Right lobe of liver (tissue), 6 donors: ENCODE measurements around the gene ZNF254. TPM values are rescaled to one million over a fixed set of nuclear protein-coding genes. Genes with fewer than 3 reads are reported as not detected.
A peak's percentile ranks its signal among the peaks of the same experiment; 100 is the strongest.
"Not testable (repeated sequence)": the region's sequence is repeated elsewhere in the genome, so short reads cannot be mapped to it uniquely, and the experiment has no call there.

Experiments used
- ATAC-seq, 4 donors: fragments of 200-7000 bp; cut with Tn5 transposase; one replicate each; pipeline ENCODE4 v1.9.1; 2020; ENCODE audit warnings: mild to moderate bottlenecking in 4 of 4, moderate library complexity in 4 of 4
- DNase-seq, 3 donors: peaks; one replicate each; pipeline ENCODE4 v3.0.0-alpha.2; 2020
- H3K27ac ChIP-seq, 3 donors: fragments of 200-600 bp; one replicate each; pipeline ENCODE4 v1.8.0; 2022
- H3K27me3 ChIP-seq, 2 donors: fragments of 200-600 bp; one replicate each; pipeline ENCODE4 v1.8.0; 2022
- H3K36me3 ChIP-seq, 4 donors: fragments of 200-600 bp; sonication (generic) in 1 of 4; one replicate each; pipeline versions ENCODE4 v1.5.1 to v1.8.0; 2017 to 2022; ENCODE audit warnings: control low read depth in 1 of 4
- H3K4me1 ChIP-seq, 4 donors: fragments of 200-600 bp; sonication (generic) in 1 of 4; one replicate each; pipeline versions ENCODE4 v1.5.1 to v1.8.0; 2017 to 2022; ENCODE audit warnings: control low read depth in 1 of 4
- H3K4me3 ChIP-seq, 3 donors: fragments of 200-600 bp; one replicate each; pipeline ENCODE4 v1.8.0; 2022
- H3K9me3 ChIP-seq, 4 donors: fragments of 200-600 bp; sonication (generic) in 1 of 4; one replicate each; pipeline versions ENCODE4 v1.5.1 to v1.8.0; 2017 to 2022; ENCODE audit warnings: control low read depth in 1 of 4
- POLR2A ChIP-seq: fragments of 450-650 bp; IDR thresholded peaks from one replicate; pipeline ENCODE4 v1.6.1; 2017; ENCODE audit warnings: antibody characterized with exemption, mild to moderate bottlenecking
- WGBS: methylation state at CpG from one replicate; pipeline ENCODE4 v1.1.6; 2018; ENCODE audit warnings: low coverage, low lambda C conversion rate; ENCODE audit not compliant: insufficient coverage; ENCODE audit errors: missing lambda C conversion rate; 5-methylcytosine and 5-hydroxymethylcytosine counted together
- intact Hi-C, 2 donors: fragments of 100-400 bp; cut with DNase I; formaldehyde crosslinking; loops; one replicate each; pipeline versions ENCODE4 v1.11.2 to v1.14.1; 2022
- total RNA-seq, 6 experiments: library from RNA; depleted of rRNA in 2 of 6; stranded (reverse); fragments of >200 nt in 2 of 6; fragmentation: NEBNext Ultra II Directional in 3 of 6; extraction: Animal tissue kit (Norgen Biotek cat#: 25700) in 3 of 6; gene quantifications; one replicate each; pipeline versions ENCODE4 v1.1.0 to v1.2.4, GENCODE V29; 2016 to 2023
- TF ChIP-seq, protein P1 (sequence below), 4 donors: fragments of 200-600 bp in 3 of 4; fragments of 450-650 bp in 1 of 4; IDR thresholded peaks; one replicate each; pipeline versions ENCODE4 v1.5.1 to v1.8.0; 2016 to 2022; ENCODE audit warnings: antibody characterized with exemption in 4 of 4, mild to moderate bottlenecking in 2 of 4
- donor health status: DM: no; HTN: yes; CAD: no.
- donor health status: DM: no; HTN: no; CAD: no.
- donor health status: DM: no; HTN: no; CAD: no.
- donor health status: DM: no; HTN: yes; CAD: no.
- donor health status: DM: no; HTN: yes; CAD: no.

The ZNF254 gene
- total RNA-seq, 6 experiments from 2014 or later = 5.2 to 10.0 (median 8.0) TPM

DNA sequence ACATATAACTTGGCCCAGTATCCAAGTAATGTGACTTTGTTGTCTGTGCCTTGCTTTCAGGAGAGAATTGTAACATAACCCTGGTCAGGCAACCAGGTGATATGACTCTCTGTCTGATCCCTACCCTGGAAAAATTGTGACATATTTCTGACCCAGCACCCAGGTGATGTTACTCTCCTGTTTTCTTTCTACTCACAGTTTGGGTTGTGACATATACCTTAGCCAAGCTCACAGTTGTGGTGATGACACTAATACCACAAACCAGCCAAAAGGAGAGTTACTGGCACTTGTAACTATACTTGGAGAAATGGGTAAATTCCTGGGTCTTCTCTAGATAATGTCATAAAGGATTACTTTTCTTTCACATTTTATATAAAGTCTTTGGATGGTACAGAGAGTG lies 14.3 kb upstream of the ZNF254 start:
- Histone ChIP-seq H3K27me3 (no peaks in the 10 kb centered on the region), H3K27ac (no peak overlapping the region), H3K4me3 (no peak overlapping the region), H3K36me3 (peaks cover 0 to 22% (median 3%) of the 10 kb centered on the region in 4 donors), H3K4me1 (no peaks in the 10 kb centered on the region), H3K9me3 (no peaks in the 10 kb centered on the region)
- no peak for DNase-seq
- TF ChIP-seq, protein P1, sequence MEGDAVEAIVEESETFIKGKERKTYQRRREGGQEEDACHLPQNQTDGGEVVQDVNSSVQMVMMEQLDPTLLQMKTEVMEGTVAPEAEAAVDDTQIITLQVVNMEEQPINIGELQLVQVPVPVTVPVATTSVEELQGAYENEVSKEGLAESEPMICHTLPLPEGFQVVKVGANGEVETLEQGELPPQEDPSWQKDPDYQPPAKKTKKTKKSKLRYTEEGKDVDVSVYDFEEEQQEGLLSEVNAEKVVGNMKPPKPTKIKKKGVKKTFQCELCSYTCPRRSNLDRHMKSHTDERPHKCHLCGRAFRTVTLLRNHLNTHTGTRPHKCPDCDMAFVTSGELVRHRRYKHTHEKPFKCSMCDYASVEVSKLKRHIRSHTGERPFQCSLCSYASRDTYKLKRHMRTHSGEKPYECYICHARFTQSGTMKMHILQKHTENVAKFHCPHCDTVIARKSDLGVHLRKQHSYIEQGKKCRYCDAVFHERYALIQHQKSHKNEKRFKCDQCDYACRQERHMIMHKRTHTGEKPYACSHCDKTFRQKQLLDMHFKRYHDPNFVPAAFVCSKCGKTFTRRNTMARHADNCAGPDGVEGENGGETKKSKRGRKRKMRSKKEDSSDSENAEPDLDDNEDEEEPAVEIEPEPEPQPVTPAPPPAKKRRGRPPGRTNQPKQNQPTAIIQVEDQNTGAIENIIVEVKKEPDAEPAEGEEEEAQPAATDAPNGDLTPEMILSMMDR (IDR thresholded peaks at IDR 0.05) = no peak
- TF ChIP-seq POLR2A = no peak
- intact Hi-C loops = no loop called here
- ATAC-seq = no peak

- intact Hi-C loops = no loop called here
- no peak for DNase-seq
- Histone ChIP-seq H3K27ac (no peak overlapping the region), H3K36me3 (peaks cover 0 to 12% (median under 1%) of the 10 kb centered on the region in 4 donors), H3K4me1 (no peaks in the 10 kb centered on the region), H3K4me3 (no peak overlapping the region), H3K9me3 (no peaks in the 10 kb centered on the region), H3K27me3 (no peaks in the 10 kb centered on the region)
- ATAC-seq = peak in 1 of 4 donors; percentile 42
- TF ChIP-seq, protein P1 (IDR thresholded peaks at IDR 0.05) = no peak
- TF ChIP-seq POLR2A = no peak
Measured at GRCh38 chr19:24073807-24074206, 13.2 kb upstream of the ZNF254 start.

- ATAC-seq (peak in 3 of 4 donors; percentile 17 to 36 (median 32)), DNase-seq (peak in 1 of 3 donors; percentile 21)
- H3K27ac ChIP-seq = no peak overlapping the region
- H3K27me3 ChIP-seq = no peaks in the 10 kb centered on the region
- H3K36me3 ChIP-seq = peaks cover 0 to 8% (median 0%) of the 10 kb centered on the region in 4 donors
- WGBS = 88% methylated on average over 1 of the region's 1 CpG
- H3K4me3 ChIP-seq = no peak overlapping the region
- no peaks in the 10 kb centered on the region for H3K9me3 ChIP-seq
- no peaks in the 10 kb centered on the region for H3K4me1 ChIP-seq
- TF ChIP-seq, protein P1 (IDR thresholded peaks at IDR 0.05) = no peak
- TF ChIP-seq POLR2A = no peak
- intact Hi-C loops = no loop called here
Measured at GRCh38 chr19:24074720-24075454, 12.1 kb upstream of the ZNF254 start.

DNA sequence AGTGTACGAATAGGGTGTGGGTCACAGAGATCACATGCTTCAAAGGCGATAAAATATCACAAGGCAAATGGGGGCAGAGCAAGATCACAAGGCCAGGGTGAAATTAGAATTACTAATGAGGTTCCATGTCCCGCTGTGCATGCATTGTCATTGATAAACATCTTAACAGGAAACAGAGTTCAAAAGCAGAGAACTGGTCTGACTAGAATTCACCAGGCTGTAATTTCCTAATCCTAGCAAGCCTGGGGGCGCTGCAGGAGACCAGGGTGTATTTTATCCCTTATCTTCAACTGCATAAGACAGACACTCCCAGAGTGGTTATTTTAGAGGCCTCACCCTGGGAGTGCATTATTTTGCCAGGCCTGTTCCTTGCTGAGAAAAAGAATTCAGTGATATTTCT lies 11.5 kb upstream of the ZNF254 start:
- H3K36me3 ChIP-seq, ATAC-seq, DNase-seq, intact Hi-C loops, H3K9me3 ChIP-seq, H3K27me3 ChIP-seq, H3K4me3 ChIP-seq, H3K4me1 ChIP-seq, H3K27ac ChIP-seq: not testable (repeated sequence)
- WGBS = 87% methylated on average over 3 of the region's 4 CpGs

GRCh38 chr19:24078680-24079079 lies 8.3 kb upstream of the ZNF254 start:
- H3K4me3 ChIP-seq = no peak overlapping the region
- no peaks in the 10 kb centered on the region for H3K36me3 ChIP-seq
- no peak for TF ChIP-seq POLR2A
- TF ChIP-seq, protein P1 (IDR thresholded peaks at IDR 0.05) = no peak
- 92% methylated on average over 4 of the region's 4 CpGs for WGBS
- H3K4me1 ChIP-seq = no peaks in the 10 kb centered on the region
- no peaks in the 10 kb centered on the region for H3K27me3 ChIP-seq
- intact Hi-C loops = no loop called here
- DNase-seq (no peak), ATAC-seq (no peak)
- no peak overlapping the region for H3K27ac ChIP-seq
- H3K9me3 ChIP-seq = no peaks in the 10 kb centered on the region
